MM.1S (cell line): Measurements from ENCODE around the gene NANS.
A peak's percentile ranks its signal among the peaks of the same experiment; 100 is the strongest.

Experiments used
- DNase-seq: peaks from one replicate; pipeline ENCODE4 v3.0.0-alpha.2; 2015
- H2AFZ ChIP-seq: fragments of 300-600 bp; sonication (generic); 2 replicates; pipeline ENCODE4 v1.6.0; 2016; ENCODE audit warnings: antibody characterized with exemption, low read length
- H3F3A ChIP-seq: fragments of 300-600 bp; sonication (generic); 2 replicates; pipeline ENCODE4 v1.6.1; 2016; ENCODE audit warnings: mild to moderate bottlenecking, antibody characterized with exemption, low read length, moderate library complexity, mixed read lengths; ENCODE audit not compliant: insufficient read depth
- H3K27ac ChIP-seq: fragments of 300-600 bp; sonication (generic); 2 replicates; pipeline ENCODE4 v1.5.1; 2016; ENCODE audit warnings: mild to moderate bottlenecking, low read length
- H3K27me3 ChIP-seq: fragments of 300-600 bp; sonication (generic); replicated peaks from 2 replicates; pipeline ENCODE4 v1.6.0; 2016; ENCODE audit warnings: low read length; ENCODE audit not compliant: insufficient read depth
- H3K36me3 ChIP-seq: fragments of 300-600 bp; sonication (generic); replicated peaks from 2 replicates; pipeline ENCODE4 v1.6.1; 2016; ENCODE audit warnings: mild to moderate bottlenecking, low read length, mixed read lengths; ENCODE audit not compliant: insufficient read depth
- H3K4me1 ChIP-seq: fragments of 300-600 bp; sonication (generic); 2 replicates; pipeline ENCODE4 v1.6.1; 2016; ENCODE audit warnings: low read length, mixed read lengths
- H3K4me2 ChIP-seq: fragments of 300-600 bp; sonication (generic); 2 replicates; pipeline ENCODE4 v1.6.0; 2016; ENCODE audit warnings: low read depth, low read length
- H3K4me3 ChIP-seq: fragments of 300-600 bp; sonication (generic); 2 replicates; pipeline ENCODE4 v1.5.1; 2016; ENCODE audit warnings: low read length, mixed read lengths
- H3K79me2 ChIP-seq: fragments of 300-600 bp; sonication (generic); 2 replicates; pipeline ENCODE4 v1.6.1; 2016; ENCODE audit warnings: mixed run types, low read length, mixed read lengths
- H3K9ac ChIP-seq: fragments of 300-600 bp; sonication (generic); 2 replicates; pipeline ENCODE4 v1.6.1; 2016; ENCODE audit warnings: low read length, mixed read lengths
- H3K9me2 ChIP-seq: fragments of 300-600 bp; sonication (generic); replicated peaks from 2 replicates; pipeline ENCODE4 v1.6.1; 2016; ENCODE audit warnings: mild to moderate bottlenecking, low read length, mixed read lengths; ENCODE audit not compliant: insufficient read depth
- H3K9me3 ChIP-seq: fragments of 300-600 bp; sonication (generic); replicated peaks from 2 replicates; pipeline ENCODE4 v1.6.1; 2016; ENCODE audit warnings: mild to moderate bottlenecking, low read length, mixed read lengths; ENCODE audit not compliant: insufficient read depth
- H4K20me1 ChIP-seq: fragments of 300-600 bp; sonication (generic); 2 replicates; pipeline ENCODE4 v1.6.1; 2016; ENCODE audit warnings: mild to moderate bottlenecking, low read length, moderate library complexity, mixed read lengths; ENCODE audit not compliant: insufficient read depth
- CTCF ChIP-seq: fragments of 300-600 bp; sonication (generic); IDR thresholded peaks from 2 replicates; pipeline ENCODE4 v1.5.1; 2016; ENCODE audit warnings: antibody characterized with exemption, low read length, mixed read lengths
- EZH2 ChIP-seq: fragments of 300-600 bp; sonication (generic); optimal IDR thresholded peaks from 2 replicates; pipeline ENCODE3; 2017; ENCODE audit warnings: low read depth, mild to moderate bottlenecking, antibody characterized with exemption, low read length, mixed read lengths
- EZH2phosphoT487 ChIP-seq: fragments of 300-600 bp; sonication (generic); IDR thresholded peaks from 2 replicates; pipeline ENCODE4 v1.6.1; 2018; ENCODE audit warnings: antibody characterized with exemption, low read length

Gene NANS

DNA sequence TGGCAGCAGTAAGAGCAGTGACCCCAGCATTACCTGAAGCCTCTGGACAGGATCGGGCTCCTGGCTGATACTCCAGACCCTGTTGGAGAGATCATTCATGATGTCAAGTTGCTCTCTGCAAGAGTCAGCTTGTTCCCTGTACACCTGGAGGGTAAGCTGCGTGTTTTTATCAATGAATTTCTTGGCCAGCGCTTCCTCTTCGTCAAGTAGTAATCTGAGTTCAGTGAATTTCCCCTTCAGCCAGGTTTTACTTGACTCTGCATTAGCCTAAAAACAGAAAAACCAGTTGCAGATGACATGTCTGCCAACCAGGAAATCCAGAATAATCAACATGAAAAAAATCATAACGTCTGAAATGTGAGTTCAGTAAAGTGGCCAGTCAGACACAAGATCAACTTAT lies 43.4 kb downstream of the NANS start:
- Histone ChIP-seq H3K27me3 (no peaks in the 10 kb centered on the region), H3K4me1 (peaks cover 18% of the 10 kb centered on the region), H3K27ac (no peak overlapping the region), H3K9me2 (no peaks in the 10 kb centered on the region), H3K4me2 (no peak overlapping the region), H3K79me2 (no peaks in the 10 kb centered on the region), H3F3A (peaks cover 19% of the 10 kb centered on the region), H3K9ac (no peak overlapping the region), H3K36me3 (no peaks in the 10 kb centered on the region), H4K20me1 (no peaks in the 10 kb centered on the region), H3K9me3 (no peaks in the 10 kb centered on the region), H2AFZ (no peak overlapping the region), H3K4me3 (no peak overlapping the region)
- TF ChIP-seq EZH2 (no peak), EZH2phosphoT487 (no peak), CTCF (no peak)
- DNase-seq: no peak

- no peaks in the 10 kb centered on the region for H3K27me3 ChIP-seq
- H3K9ac ChIP-seq: no peak overlapping the region
- no peak overlapping the region for H3K4me3 ChIP-seq
- no peaks in the 10 kb centered on the region for H4K20me1 ChIP-seq
- no peaks in the 10 kb centered on the region for H3K9me3 ChIP-seq
- H3K79me2 ChIP-seq: no peaks in the 10 kb centered on the region
- H3K36me3 ChIP-seq: no peaks in the 10 kb centered on the region
- H3F3A ChIP-seq: peaks cover 19% of the 10 kb centered on the region
- no peak overlapping the region for H3K27ac ChIP-seq
- H3K4me2 ChIP-seq: no peak overlapping the region
- no peaks in the 10 kb centered on the region for H3K9me2 ChIP-seq
- TF ChIP-seq CTCF (no peak), EZH2 (no peak), EZH2phosphoT487 (no peak)
- H3K4me1 ChIP-seq: peaks cover 18% of the 10 kb centered on the region
- no peak overlapping the region for H2AFZ ChIP-seq
- DNase-seq: no peak
These were observed 43.9 kb downstream of the NANS start for GRCh38 chr9:98100456-98100855.

DNA sequence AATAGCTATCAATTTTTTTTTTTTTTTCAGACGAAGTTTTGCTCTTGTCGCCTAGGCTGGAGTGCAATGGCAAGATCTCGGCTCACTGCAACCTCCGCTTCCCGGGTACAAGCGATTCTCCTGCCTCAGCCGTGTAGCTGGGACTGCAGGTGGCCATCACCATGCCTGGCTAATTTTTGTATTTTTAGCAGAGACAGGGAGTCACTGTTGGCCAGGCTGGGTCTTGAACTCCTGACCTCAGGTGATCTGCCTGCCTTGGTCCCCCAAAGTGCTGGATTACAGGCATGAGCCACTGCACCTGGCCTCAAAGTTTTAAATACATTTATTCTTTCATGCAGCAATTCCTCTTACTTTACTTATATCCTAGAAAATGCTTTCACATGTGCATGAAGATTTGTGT lies 44.9 kb downstream of the NANS start:
- H3K4me3 ChIP-seq: no peak overlapping the region

More for the DNA sequence above, 44.9 kb downstream of the NANS start:
- Histone ChIP-seq H3K4me1 (peaks cover 18% of the 10 kb centered on the region), H3K27ac (peak overlapping the region; percentile 23; the same call in 1 of the 2 replicates), H3F3A (peaks cover 19% of the 10 kb centered on the region), H3K9me3 (no peaks in the 10 kb centered on the region), H3K9ac (no peak overlapping the region), H2AFZ (no peak overlapping the region; the same call in 1 of the 2 replicates), H3K79me2 (no peaks in the 10 kb centered on the region), H3K27me3 (no peaks in the 10 kb centered on the region), H3K9me2 (no peaks in the 10 kb centered on the region), H3K4me2 (peak overlapping the region; percentile 59; the same call in 1 of the 2 replicates), H3K36me3 (no peaks in the 10 kb centered on the region), H4K20me1 (no peaks in the 10 kb centered on the region)
- TF ChIP-seq CTCF (no peak), EZH2phosphoT487 (no peak), EZH2 (no peak)
- DNase-seq: no peak
